Mesenchymal stem cell (in vitro differentiated cells and primary cell): ENCODE data around the gene OLR1.
"Not testable (repeated sequence)": the region's sequence is repeated elsewhere in the genome, so short reads cannot be mapped to it uniquely, and the experiment has no call there.

ENCODE experiments used
- DNase-seq: peaks from one replicate; pipeline ENCODE4 v3.0.0-alpha.2; 2013
- H2AFZ ChIP-seq: one replicate; pipeline ENCODE4 v1.6.1; 2013; ENCODE audit warnings: low read depth, mild to moderate bottlenecking, control low read depth, inconsistent platforms, low read length, moderate library complexity
- H2AK5ac ChIP-seq: 2 replicates; pipeline ENCODE4 v1.6.1; 2013; ENCODE audit warnings: low read length, moderate library complexity, mild to moderate bottlenecking, inconsistent platforms; ENCODE audit not compliant: severe bottlenecking
- H2BK120ac ChIP-seq: one replicate; pipeline ENCODE4 v1.6.1; 2013; ENCODE audit warnings: low read depth, mild to moderate bottlenecking, inconsistent platforms, low read length, moderate library complexity
- H2BK12ac ChIP-seq, 2 experiments: one replicate each; pipeline ENCODE4 v1.6.1; 2013; ENCODE audit warnings: inconsistent platforms in 2 of 2, low read length in 2 of 2, mild to moderate bottlenecking in 2 of 2, moderate library complexity in 2 of 2, control low read depth in 1 of 2
- H2BK15ac ChIP-seq: one replicate; pipeline ENCODE4 v1.6.1; 2013; ENCODE audit warnings: mild to moderate bottlenecking, low read depth, inconsistent platforms; ENCODE audit not compliant: poor library complexity, severe bottlenecking
- H2BK5ac ChIP-seq: 2 replicates; pipeline ENCODE4 v1.6.1; 2013; ENCODE audit warnings: low read depth, mild to moderate bottlenecking, low read length, control low read depth, inconsistent platforms; ENCODE audit not compliant: poor library complexity, severe bottlenecking
- H3K14ac ChIP-seq, 2 experiments: one replicate each; pipeline ENCODE4 v1.6.1; 2013; ENCODE audit warnings: inconsistent platforms in 2 of 2, low read length in 2 of 2, control low read depth in 1 of 2, mild to moderate bottlenecking in 1 of 2, moderate library complexity in 1 of 2
- H3K18ac ChIP-seq, 2 experiments: one replicate each; pipeline ENCODE4 v1.6.1; 2013; ENCODE audit warnings: inconsistent platforms in 2 of 2, low read length in 2 of 2, control low read depth in 1 of 2, low read depth in 1 of 2, mild to moderate bottlenecking in 1 of 2
- H3K23ac ChIP-seq, 2 experiments: one replicate each; pipeline ENCODE4 v1.6.1; 2013; ENCODE audit warnings: inconsistent platforms in 2 of 2, low read length in 2 of 2, mild to moderate bottlenecking in 2 of 2, moderate library complexity in 2 of 2, control low read depth in 1 of 2
- H3K27ac ChIP-seq: 2 replicates; pipeline ENCODE4 v1.5.1; 2013; ENCODE audit warnings: mild to moderate bottlenecking, moderate library complexity, low read length, control low read depth, inconsistent platforms; ENCODE audit not compliant: poor library complexity, severe bottlenecking
- H3K27me3 ChIP-seq, 2 experiments: 2 replicates each; pipeline versions ENCODE4 v1.6.1 to v1.7.0; 2013; ENCODE audit warnings: low read length in 2 of 2, mild to moderate bottlenecking in 2 of 2, moderate library complexity in 2 of 2, control low read depth in 1 of 2, inconsistent platforms in 1 of 2; ENCODE audit not compliant: control insufficient read depth in 1 of 2, insufficient read depth in 1 of 2
- H3K36me3 ChIP-seq, 2 experiments: 2 replicates each; pipeline versions ENCODE4 v1.6.1 to v1.7.0; 2013; ENCODE audit warnings: low read length in 2 of 2, control low read depth in 1 of 2, inconsistent platforms in 1 of 2, low read depth in 1 of 2, mild to moderate bottlenecking in 1 of 2; ENCODE audit not compliant: insufficient read depth in 2 of 2, control insufficient read depth in 1 of 2
- H3K4ac ChIP-seq, 2 experiments: one replicate each; pipeline ENCODE4 v1.6.1; 2013; ENCODE audit warnings: inconsistent platforms in 2 of 2, low read length in 2 of 2, mild to moderate bottlenecking in 2 of 2, moderate library complexity in 2 of 2, control low read depth in 1 of 2, low read depth in 1 of 2
- H3K4me1 ChIP-seq: 2 replicates; pipeline ENCODE4 v1.6.1; 2013; ENCODE audit warnings: low read depth, low read length, control low read depth; ENCODE audit not compliant: control insufficient read depth, insufficient read depth
- H3K4me2 ChIP-seq: 2 replicates; pipeline ENCODE4 v1.6.1; 2013; ENCODE audit warnings: low read length, mild to moderate bottlenecking, inconsistent platforms; ENCODE audit not compliant: poor library complexity, severe bottlenecking
- H3K4me3 ChIP-seq, 2 experiments: 2 replicates each; pipeline versions ENCODE4 v1.5.1 to v1.7.0; 2013; ENCODE audit warnings: low read length in 2 of 2, mild to moderate bottlenecking in 2 of 2, control low read depth in 1 of 2, low read depth in 1 of 2; ENCODE audit not compliant: insufficient read depth in 1 of 2
- H3K79me1 ChIP-seq: replicated peaks from 2 replicates; pipeline ENCODE4 v1.6.1; 2013; ENCODE audit warnings: mild to moderate bottlenecking, control low read depth, low read length, inconsistent platforms; ENCODE audit not compliant: poor library complexity, severe bottlenecking
- H3K9ac ChIP-seq: 2 replicates; pipeline ENCODE4 v1.7.0; 2013; ENCODE audit warnings: mild to moderate bottlenecking, low read length, moderate library complexity
- H3K9me3 ChIP-seq: 2 replicates; pipeline ENCODE4 v1.7.0; 2013; ENCODE audit warnings: mild to moderate bottlenecking, low read length; ENCODE audit not compliant: control insufficient read depth
- H4K8ac ChIP-seq: one replicate; pipeline ENCODE4 v1.6.1; 2013; ENCODE audit warnings: inconsistent platforms, mild to moderate bottlenecking, low read length, moderate library complexity
- H4K91ac ChIP-seq: one replicate; pipeline ENCODE4 v1.6.1; 2013; ENCODE audit warnings: mild to moderate bottlenecking, low read length, inconsistent platforms
- WGBS: methylation state at CpG from one replicate; pipeline ENCODE4 v1.1.7; 2013; ENCODE audit warnings: mixed read lengths; 5-methylcytosine and 5-hydroxymethylcytosine counted together

OLR1 gene

GRCh38 chr12:10191865-10192264, 19.9 kb upstream of the OLR1 start:
- no peak overlapping the region for H2AK5ac ChIP-seq
- no peaks in the 10 kb centered on the region for H3K9me3 ChIP-seq
- H3K4ac ChIP-seq = no peak overlapping the region
- H3K36me3 ChIP-seq = no peaks in the 10 kb centered on the region
- H3K4me3 ChIP-seq = no peak overlapping the region
- no peak overlapping the region for H2BK12ac ChIP-seq
- peak; percentile 62 for DNase-seq
- H3K4me2 ChIP-seq = no peak overlapping the region
- no peak overlapping the region for H3K9ac ChIP-seq
- no peaks in the 10 kb centered on the region for H3K27me3 ChIP-seq
- H2BK15ac ChIP-seq = no peak overlapping the region
- H3K18ac ChIP-seq = no peak overlapping the region
- peaks cover 4% of the 10 kb centered on the region for H3K4me1 ChIP-seq
- H3K23ac ChIP-seq = no peak overlapping the region
- no peaks in the 10 kb centered on the region for H3K79me1 ChIP-seq
- no peak overlapping the region for H2BK120ac ChIP-seq
- no peak overlapping the region for H4K8ac ChIP-seq
- H3K14ac ChIP-seq = no peak overlapping the region
- H2BK5ac ChIP-seq = no peak overlapping the region
- WGBS = 17% methylated on average over 1 of the region's 2 CpGs
- H4K91ac ChIP-seq = no peak overlapping the region
- no peak overlapping the region for H2AFZ ChIP-seq
- no peak overlapping the region for H3K27ac ChIP-seq

- Histone ChIP-seq H3K9me3 (no peaks in the 10 kb centered on the region), H3K4me3 (no peak overlapping the region), H4K8ac (no peak overlapping the region), H2BK5ac (no peak overlapping the region), H2BK15ac (no peak overlapping the region), H3K23ac (no peak overlapping the region), H3K27me3 (no peaks in the 10 kb centered on the region), H3K9ac (no peak overlapping the region), H3K14ac (no peak overlapping the region), H2AK5ac (no peak overlapping the region), H3K4me1 (peaks cover 4% of the 10 kb centered on the region), H2BK120ac (no peak overlapping the region), H4K91ac (no peak overlapping the region), H3K36me3 (no peaks in the 10 kb centered on the region), H2BK12ac (no peak overlapping the region), H3K4ac (no peak overlapping the region), H3K27ac (no peak overlapping the region), H2AFZ (no peak overlapping the region), H3K4me2 (no peak overlapping the region), H3K18ac (no peak overlapping the region), H3K79me1 (no peaks in the 10 kb centered on the region)
- DNase-seq = peak; percentile 83
- 49% methylated on average over 7 of the region's 13 CpGs for WGBS
These were observed 18.8 kb upstream of the OLR1 start for GRCh38 chr12:10190558-10191388.

- no peak overlapping the region for H2AK5ac ChIP-seq
- peak overlapping the region; percentile 43 for H4K91ac ChIP-seq
- H3K4me2 ChIP-seq = no peak overlapping the region
- peak overlapping the region; percentile 20 to 83 for H2BK12ac ChIP-seq
- H3K36me3 ChIP-seq = no peaks in the 10 kb centered on the region
- no peak overlapping the region for H3K9ac ChIP-seq
- H2AFZ ChIP-seq = no peak overlapping the region
- no peak overlapping the region for H3K4me3 ChIP-seq
- 31% methylated on average over 4 of the region's 5 CpGs for WGBS
- H3K27ac ChIP-seq = no peak overlapping the region
- no peaks in the 10 kb centered on the region for H3K27me3 ChIP-seq
- H3K79me1 ChIP-seq = no peaks in the 10 kb centered on the region
- no peaks in the 10 kb centered on the region for H3K9me3 ChIP-seq
- peak overlapping the region in 1 of 2 experiments; percentile 35 for H3K4ac ChIP-seq
- no peak overlapping the region for H2BK120ac ChIP-seq
- H3K14ac ChIP-seq = no peak overlapping the region
- peak overlapping the region in 1 of 2 experiments; percentile 41 for H3K18ac ChIP-seq
- H4K8ac ChIP-seq = no peak overlapping the region
- H2BK15ac ChIP-seq = no peak overlapping the region
- no peak overlapping the region for H2BK5ac ChIP-seq
- H3K23ac ChIP-seq = no peak overlapping the region
- DNase-seq = peak; percentile 60
- H3K4me1 ChIP-seq = peaks cover 4% of the 10 kb centered on the region
These were observed 17.7 kb upstream of the OLR1 start for GRCh38 chr12:10189653-10190052.

DNA sequence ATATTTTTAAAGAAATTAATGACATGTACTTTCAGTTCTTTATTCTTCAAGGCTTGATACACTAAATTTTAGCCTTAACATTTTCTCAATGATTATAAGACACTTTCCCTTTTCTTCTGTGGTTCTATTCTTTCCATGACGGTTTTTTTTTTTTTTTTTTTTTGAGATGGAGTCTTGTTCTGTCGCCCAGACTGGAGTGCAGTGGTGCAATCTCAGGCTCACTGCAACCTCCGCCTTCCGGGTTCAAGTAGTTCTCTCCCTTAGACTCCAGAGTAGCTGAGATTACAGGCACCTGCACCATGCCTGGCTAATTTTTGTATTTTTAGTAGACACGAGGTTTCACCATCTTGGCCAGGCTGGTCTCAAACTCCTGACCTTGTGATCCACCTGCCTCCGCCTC, 15.0 kb upstream of the OLR1 start:
- not testable (repeated sequence) for H3K27ac ChIP-seq, H3K4me3 ChIP-seq, H3K4ac ChIP-seq, H3K4me2 ChIP-seq, H2BK120ac ChIP-seq, H3K9me3 ChIP-seq, H2AK5ac ChIP-seq, H3K79me1 ChIP-seq, DNase-seq, H3K14ac ChIP-seq, H3K9ac ChIP-seq, H2AFZ ChIP-seq, H3K27me3 ChIP-seq, H2BK5ac ChIP-seq, H3K18ac ChIP-seq, H2BK15ac ChIP-seq, H3K36me3 ChIP-seq, H3K23ac ChIP-seq, H4K8ac ChIP-seq, H3K4me1 ChIP-seq
- Histone ChIP-seq H2BK12ac (peak overlapping the region in 1 of 2 experiments; percentile 42), H4K91ac (peak overlapping the region; percentile 28)
- 98% methylated on average over 5 of the region's 6 CpGs for WGBS
